Fibroblast of mammary gland (primary cell): ENCODE measurements around the gene SUSD4.
"Not testable (repeated sequence)": the region's sequence is repeated elsewhere in the genome, so short reads cannot be mapped to it uniquely, and the experiment has no call there.

ENCODE experiments used
- DNase-seq: peaks from one replicate; pipeline ENCODE4 v3.0.0-alpha.2; 2010; ENCODE audit warnings: low read depth
- H3K4me3 ChIP-seq: 2 replicates; pipeline ENCODE4 v1.5.1; 2011; ENCODE audit warnings: low read depth, mild to moderate bottlenecking, low read length, moderate library complexity; ENCODE audit not compliant: control insufficient read depth
- CTCF ChIP-seq: conservative IDR thresholded peaks from 2 replicates; pipeline ENCODE4 v1.5.1; 2011; ENCODE audit warnings: low read depth, low read length, inconsistent platforms; ENCODE audit not compliant: control insufficient read depth, insufficient read depth

Gene SUSD4

GRCh38 chr1:223290397-223290796, 73.6 kb downstream of the SUSD4 start:
- H3K4me3 ChIP-seq = no peak overlapping the region
- no peak for DNase-seq
- no peak for TF ChIP-seq CTCF

- H3K4me3 ChIP-seq = no peak overlapping the region
- DNase-seq = no peak
- TF ChIP-seq CTCF = no peak
Observed at GRCh38 chr1:223289621-223290020, 74.4 kb downstream of the SUSD4 start.

- no peak for TF ChIP-seq CTCF
- no peak for DNase-seq
- no peak overlapping the region for H3K4me3 ChIP-seq
Observed at GRCh38 chr1:223288826-223289225, 75.2 kb downstream of the SUSD4 start.

GRCh38 chr1:223285452-223285851, 78.5 kb downstream of the SUSD4 start:
- H3K4me3 ChIP-seq = no peak overlapping the region
- no peak for TF ChIP-seq CTCF

GRCh38 chr1:223283697-223284096, 80.3 kb downstream of the SUSD4 start:
- H3K4me3 ChIP-seq, DNase-seq: not testable (repeated sequence)

More at GRCh38 chr1:223285452-223285851, 78.5 kb downstream of the SUSD4 start:
- no peak for DNase-seq

- not testable (repeated sequence) for DNase-seq, H3K4me3 ChIP-seq
Observed at GRCh38 chr1:223278311-223278710, 85.7 kb downstream of the SUSD4 start.

GRCh38 chr1:223276029-223276428, 87.9 kb downstream of the SUSD4 start:
- no peak for DNase-seq
- no peak for TF ChIP-seq CTCF
- H3K4me3 ChIP-seq = no peak overlapping the region

GRCh38 chr1:223273511-223273910, 90.5 kb downstream of the SUSD4 start:
- no peak for TF ChIP-seq CTCF
- DNase-seq = no peak
- H3K4me3 ChIP-seq = no peak overlapping the region
